Measurements from ENCODE around the gene RAB6B.

Gene RAB6B

GRCh38 chr3:133895208-133896001 lies at the start of gene RAB6B:
TSS of gene RAB6B (minus strand) at chr3:133895882. CDS start at chr3:133895466, 416 bp downstream.
- TF ChIP-seq, protein P1, sequence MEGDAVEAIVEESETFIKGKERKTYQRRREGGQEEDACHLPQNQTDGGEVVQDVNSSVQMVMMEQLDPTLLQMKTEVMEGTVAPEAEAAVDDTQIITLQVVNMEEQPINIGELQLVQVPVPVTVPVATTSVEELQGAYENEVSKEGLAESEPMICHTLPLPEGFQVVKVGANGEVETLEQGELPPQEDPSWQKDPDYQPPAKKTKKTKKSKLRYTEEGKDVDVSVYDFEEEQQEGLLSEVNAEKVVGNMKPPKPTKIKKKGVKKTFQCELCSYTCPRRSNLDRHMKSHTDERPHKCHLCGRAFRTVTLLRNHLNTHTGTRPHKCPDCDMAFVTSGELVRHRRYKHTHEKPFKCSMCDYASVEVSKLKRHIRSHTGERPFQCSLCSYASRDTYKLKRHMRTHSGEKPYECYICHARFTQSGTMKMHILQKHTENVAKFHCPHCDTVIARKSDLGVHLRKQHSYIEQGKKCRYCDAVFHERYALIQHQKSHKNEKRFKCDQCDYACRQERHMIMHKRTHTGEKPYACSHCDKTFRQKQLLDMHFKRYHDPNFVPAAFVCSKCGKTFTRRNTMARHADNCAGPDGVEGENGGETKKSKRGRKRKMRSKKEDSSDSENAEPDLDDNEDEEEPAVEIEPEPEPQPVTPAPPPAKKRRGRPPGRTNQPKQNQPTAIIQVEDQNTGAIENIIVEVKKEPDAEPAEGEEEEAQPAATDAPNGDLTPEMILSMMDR (IDR thresholded peaks at IDR 0.05): no peak

DNA sequence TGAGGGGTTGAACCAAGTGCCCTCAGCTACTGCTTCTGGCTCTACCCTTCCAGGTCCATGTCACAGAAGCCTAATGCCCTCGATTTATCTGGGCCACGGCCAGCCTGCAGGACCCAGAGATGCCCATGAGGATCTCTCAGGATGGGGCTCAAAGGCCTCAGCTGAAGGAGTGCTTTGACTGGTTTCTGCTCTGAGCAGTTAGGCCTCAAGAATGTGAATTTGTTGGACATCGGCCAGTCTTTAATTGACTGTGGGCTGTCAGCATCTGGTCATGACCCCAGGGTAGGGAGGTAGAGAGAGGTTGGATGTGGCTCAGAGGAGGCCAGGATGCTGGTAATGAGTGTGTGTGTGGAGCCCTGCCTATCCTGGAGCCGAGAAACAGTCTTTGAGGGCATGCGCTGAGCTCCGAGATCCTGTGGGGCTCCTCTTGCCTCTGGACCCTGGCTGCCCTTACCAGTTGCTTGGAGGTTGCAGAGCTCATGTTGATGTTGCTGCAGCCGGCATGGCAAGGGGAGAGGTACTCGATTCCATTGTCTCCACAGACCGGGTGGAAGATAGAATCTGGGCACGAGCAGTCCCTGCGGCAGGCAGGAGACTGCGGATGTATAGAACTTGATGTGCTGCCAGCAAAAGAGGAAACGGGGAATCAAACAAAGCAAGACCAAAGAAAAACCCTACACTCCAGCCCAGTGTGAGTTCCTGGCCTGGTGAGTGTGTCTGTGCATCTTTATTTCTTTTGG lies 49.1 kb upstream of the RAB6B start:
- TF ChIP-seq, protein P1 (IDR thresholded peaks at IDR 0.05): no peak

GRCh38 chr3:133944181-133944580 lies 48.5 kb upstream of the RAB6B start:
- TF ChIP-seq, protein P1 (IDR thresholded peaks at IDR 0.05): no peak

DNA sequence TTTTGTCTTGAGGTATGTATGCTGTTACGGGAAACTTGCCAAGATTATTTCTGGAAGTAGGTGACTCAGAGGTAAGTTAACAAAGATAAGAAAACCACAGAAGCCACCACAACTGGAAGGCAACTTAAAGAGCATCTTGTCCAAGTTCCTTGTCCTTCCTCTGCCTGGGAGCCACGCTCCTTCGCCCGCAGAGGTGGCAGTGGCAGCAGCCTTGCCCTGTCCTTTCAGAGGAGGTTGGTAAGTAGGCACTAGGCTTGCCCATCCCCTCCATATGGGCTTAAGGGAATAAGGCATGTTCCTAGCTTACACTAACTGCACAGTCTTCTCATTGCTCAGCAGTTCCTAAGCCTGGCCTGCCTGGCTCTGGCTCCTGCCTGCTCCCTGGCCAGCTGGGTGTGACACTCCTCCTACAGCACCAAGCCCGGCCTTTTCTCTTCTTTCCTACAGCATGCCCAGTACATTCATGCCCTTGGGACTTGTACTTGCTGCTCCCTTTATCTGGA lies 48.0 kb upstream of the RAB6B start:
- TF ChIP-seq, protein P1 (IDR thresholded peaks at IDR 0.05): no peak

- TF ChIP-seq, protein P1 (IDR thresholded peaks at IDR 0.05): no peak
Observed at GRCh38 chr3:133943031-133943535, 47.4 kb upstream of the RAB6B start.

GRCh38 chr3:133941415-133941821 lies 45.7 kb upstream of the RAB6B start:
- TF ChIP-seq, protein P1 (IDR thresholded peaks at IDR 0.05): no peak

DNA sequence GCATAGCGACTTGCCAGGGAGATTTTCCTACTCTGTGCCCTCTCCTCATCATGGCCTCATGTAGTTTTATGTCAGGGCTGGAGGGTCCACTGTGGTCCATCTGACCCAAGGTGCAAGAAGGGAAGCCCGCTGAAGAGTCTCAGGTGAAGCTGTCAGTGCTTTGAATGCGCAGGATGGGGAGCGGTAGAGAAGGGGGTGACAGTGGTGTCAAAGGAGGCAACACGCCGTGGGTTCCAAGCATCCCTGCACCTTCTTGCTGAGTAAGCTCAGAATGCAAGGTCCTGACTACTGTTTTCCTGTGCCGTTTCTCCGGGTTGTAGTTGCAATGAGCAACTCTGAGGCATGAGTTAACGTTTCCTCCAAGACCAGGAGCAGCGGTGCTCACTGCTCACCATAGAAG lies 44.9 kb upstream of the RAB6B start:
- TF ChIP-seq, protein P1 (IDR thresholded peaks at IDR 0.05): no peak

All from LNCAP (cell line).